GM21423 (cell line): Measurements from ENCODE around the gene REELD1.
A peak's percentile ranks its signal among the peaks of the same experiment; 100 is the strongest.

Experiments used
- ATAC-seq: cut with Tn5 transposase; IDR thresholded peaks from one replicate; pipeline ENCODE4 v1.9.1; 2021; ENCODE audit warnings: mild to moderate bottlenecking, moderate library complexity; ENCODE audit not compliant: unreplicated experiment

REELD1 gene

GRCh38 chr4:146265950-146266490 is 51.7 kb downstream of the REELD1 start:
- ATAC-seq: no peak

- no peak for ATAC-seq
Observed at GRCh38 chr4:146267826-146268225, 53.5 kb downstream of the REELD1 start.

- peak; percentile 50 for ATAC-seq
Observed at GRCh38 chr4:146269228-146269653, 54.9 kb downstream of the REELD1 start.

- ATAC-seq: no peak
Observed at GRCh38 chr4:146271466-146271865, 57.1 kb downstream of the REELD1 start.

GRCh38 chr4:146273204-146273901 is 59.0 kb downstream of the REELD1 start:
- ATAC-seq: peak; percentile 60

- ATAC-seq: no peak
Observed at GRCh38 chr4:146274774-146275173, 60.4 kb downstream of the REELD1 start.

GRCh38 chr4:146275370-146275769 is 61.0 kb downstream of the REELD1 start:
- ATAC-seq: no peak

GRCh38 chr4:146278986-146279385 is 64.6 kb downstream of the REELD1 start:
- no peak for ATAC-seq
